WERI-Rb-1 (cell line): ENCODE results near the gene ARIH2.
A peak's percentile ranks its signal among the peaks of the same experiment; 100 is the strongest.
"Not testable (repeated sequence)": the region's sequence is repeated elsewhere in the genome, so short reads cannot be mapped to it uniquely, and the experiment has no call there.

Source experiments
- DNase-seq: peaks from one replicate; pipeline ENCODE4 v3.0.0-alpha.2; 2020
- H3K27ac ChIP-seq: fragments of 250-450 bp; sonication (Bioruptor Pico); 2 replicates; pipeline ENCODE4 v1.5.1; 2020; ENCODE audit warnings: mild to moderate bottlenecking, moderate library complexity
- H3K27me3 ChIP-seq: fragments of 250-450 bp; sonication (Bioruptor Pico); 2 replicates; pipeline ENCODE4 v1.5.1; 2021; ENCODE audit warnings: mild to moderate bottlenecking, low read depth, moderate library complexity; ENCODE audit not compliant: insufficient read depth, severe bottlenecking
- H3K36me3 ChIP-seq: fragments of 250-450 bp; sonication (Bioruptor Pico); 2 replicates; pipeline ENCODE4 v1.5.1; 2020; ENCODE audit warnings: mild to moderate bottlenecking, moderate library complexity
- H3K4me3 ChIP-seq: 2 replicates; pipeline ENCODE4 v1.5.1; 2011; ENCODE audit warnings: low read depth, mild to moderate bottlenecking, control low read depth, low read length
- H3K9me3 ChIP-seq: fragments of 250-450 bp; sonication (Bioruptor Pico); 2 replicates; pipeline ENCODE4 v1.5.1; 2021; ENCODE audit warnings: mild to moderate bottlenecking, moderate library complexity; ENCODE audit not compliant: severe bottlenecking
- TF ChIP-seq, protein P1 (sequence below): IDR thresholded peaks from 2 replicates; pipeline ENCODE4 v1.5.1; 2011; ENCODE audit warnings: low read depth, mild to moderate bottlenecking, control low read depth, inconsistent platforms, low read length

Gene ARIH2

DNA sequence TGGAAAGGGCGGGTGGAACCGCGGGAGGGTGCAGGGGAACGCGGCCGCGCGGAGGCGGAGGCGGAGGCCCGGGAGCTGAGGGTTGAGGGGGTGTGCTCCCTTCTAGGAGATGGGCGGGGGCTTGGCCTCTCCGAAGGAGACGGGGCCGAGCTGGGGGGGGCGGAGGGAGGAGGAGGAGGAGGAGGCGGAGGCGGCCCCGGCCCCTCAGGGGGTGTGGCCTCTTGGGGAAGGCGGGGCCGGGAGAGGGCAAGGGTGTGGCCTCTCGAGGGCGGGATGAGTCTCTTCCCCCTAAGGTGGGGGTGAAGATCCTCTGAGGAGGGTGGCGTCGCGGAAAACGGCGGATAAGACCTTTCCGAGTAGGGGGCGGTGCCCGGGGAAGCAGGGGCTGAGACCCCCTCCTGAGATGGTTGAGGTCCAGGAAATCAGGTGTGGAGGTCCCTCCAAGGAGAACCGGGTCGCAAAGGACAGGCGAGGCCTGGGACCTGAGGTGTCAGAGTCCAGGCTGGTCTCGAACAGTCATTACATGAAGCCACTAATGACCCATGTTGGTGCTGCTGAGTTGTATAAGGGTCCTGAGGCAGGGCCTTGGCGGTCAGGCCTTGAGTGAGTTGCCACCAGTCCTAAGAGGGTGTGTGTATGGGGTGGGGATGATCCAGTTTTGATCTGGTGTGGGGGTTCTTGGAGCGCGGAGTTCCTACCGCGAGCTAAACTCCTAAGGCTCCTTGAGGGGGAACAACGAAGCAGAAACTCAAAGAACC, 89.3 kb downstream of the ARIH2 start:
- Histone ChIP-seq H3K36me3 (peaks cover 39% of the 10 kb centered on the region), H3K27me3 (no peaks in the 10 kb centered on the region), H3K4me3 (peak overlapping the region; percentile 74), H3K9me3 (no peaks in the 10 kb centered on the region), H3K27ac (peak overlapping the region; percentile 97)
- peak; percentile 92 for DNase-seq
- TF ChIP-seq, protein P1, sequence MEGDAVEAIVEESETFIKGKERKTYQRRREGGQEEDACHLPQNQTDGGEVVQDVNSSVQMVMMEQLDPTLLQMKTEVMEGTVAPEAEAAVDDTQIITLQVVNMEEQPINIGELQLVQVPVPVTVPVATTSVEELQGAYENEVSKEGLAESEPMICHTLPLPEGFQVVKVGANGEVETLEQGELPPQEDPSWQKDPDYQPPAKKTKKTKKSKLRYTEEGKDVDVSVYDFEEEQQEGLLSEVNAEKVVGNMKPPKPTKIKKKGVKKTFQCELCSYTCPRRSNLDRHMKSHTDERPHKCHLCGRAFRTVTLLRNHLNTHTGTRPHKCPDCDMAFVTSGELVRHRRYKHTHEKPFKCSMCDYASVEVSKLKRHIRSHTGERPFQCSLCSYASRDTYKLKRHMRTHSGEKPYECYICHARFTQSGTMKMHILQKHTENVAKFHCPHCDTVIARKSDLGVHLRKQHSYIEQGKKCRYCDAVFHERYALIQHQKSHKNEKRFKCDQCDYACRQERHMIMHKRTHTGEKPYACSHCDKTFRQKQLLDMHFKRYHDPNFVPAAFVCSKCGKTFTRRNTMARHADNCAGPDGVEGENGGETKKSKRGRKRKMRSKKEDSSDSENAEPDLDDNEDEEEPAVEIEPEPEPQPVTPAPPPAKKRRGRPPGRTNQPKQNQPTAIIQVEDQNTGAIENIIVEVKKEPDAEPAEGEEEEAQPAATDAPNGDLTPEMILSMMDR, result no peak

DNA sequence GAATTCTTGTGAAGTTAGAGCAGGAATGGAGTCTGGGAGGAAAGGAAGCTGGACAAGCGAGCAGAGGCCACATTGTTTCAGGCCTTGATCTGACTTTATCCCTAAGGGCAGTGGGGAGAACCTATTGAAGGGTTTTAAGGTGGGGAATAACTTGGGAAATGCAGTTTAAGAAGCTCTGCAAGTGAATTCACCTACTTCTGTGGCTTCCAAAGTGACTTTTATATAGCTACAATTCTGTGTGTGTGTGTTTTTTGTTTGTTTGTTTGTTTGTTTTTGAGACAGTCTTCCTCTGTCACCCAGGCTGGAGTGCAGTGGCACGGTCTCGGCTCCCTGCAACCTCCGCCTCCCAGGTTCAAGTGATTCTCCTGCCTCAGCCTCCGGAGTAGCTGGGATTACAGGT, 90.0 kb downstream of the ARIH2 start:
- DNase-seq, H3K4me3 ChIP-seq, H3K27me3 ChIP-seq, H3K9me3 ChIP-seq: not testable (repeated sequence)
- H3K36me3 ChIP-seq, result peaks cover 46% of the 10 kb centered on the region
- peak overlapping the region; percentile 97; the same call in 1 of the 2 replicates for H3K27ac ChIP-seq

DNA sequence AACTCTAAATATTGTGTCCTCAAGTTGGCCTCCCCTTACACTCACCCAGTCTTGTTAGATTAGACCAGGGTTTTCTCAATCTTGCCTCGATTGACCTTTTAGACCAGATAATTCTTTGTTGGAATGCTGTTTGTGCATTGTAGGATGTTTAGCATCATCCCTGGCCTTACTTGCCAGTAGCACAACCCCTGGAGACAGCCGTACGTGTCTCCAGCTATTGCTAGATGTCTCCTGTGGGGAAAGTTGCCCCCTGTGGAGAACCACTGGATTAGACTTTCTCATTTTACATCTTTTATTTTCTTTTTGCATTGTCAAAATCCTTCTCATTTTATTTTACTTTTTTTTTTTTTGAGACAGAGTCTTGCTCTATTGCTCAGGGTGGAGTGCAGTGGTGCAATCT, 90.8 kb downstream of the ARIH2 start:
- DNase-seq, result no peak
- no peak overlapping the region for H3K27ac ChIP-seq

DNA sequence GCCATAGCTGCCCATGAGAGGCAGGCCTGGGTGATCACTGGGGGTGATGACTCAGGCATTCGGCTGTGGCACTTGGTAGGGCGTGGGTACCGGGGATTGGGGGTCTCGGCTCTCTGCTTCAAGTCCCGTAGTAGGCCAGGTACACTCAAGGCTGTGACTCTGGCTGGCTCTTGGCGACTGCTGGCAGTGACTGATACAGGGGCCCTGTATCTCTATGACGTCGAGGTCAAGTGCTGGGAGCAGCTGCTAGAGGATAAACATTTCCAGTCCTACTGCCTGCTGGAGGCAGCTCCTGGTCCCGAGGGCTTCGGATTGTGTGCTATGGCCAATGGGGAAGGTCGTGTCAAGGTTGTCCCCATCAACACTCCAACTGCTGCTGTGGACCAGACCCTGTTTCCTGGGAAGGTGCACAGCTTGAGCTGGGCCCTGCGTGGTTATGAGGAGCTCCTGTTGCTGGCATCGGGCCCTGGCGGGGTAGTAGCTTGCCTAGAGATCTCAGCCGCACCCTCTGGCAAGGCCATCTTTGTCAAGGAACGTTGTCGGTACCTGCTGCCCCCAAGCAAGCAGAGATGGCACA, 93.9 kb downstream of the ARIH2 start:
- Histone ChIP-seq H3K4me3 (no peak overlapping the region), H3K27ac (no peak overlapping the region), H3K9me3 (no peaks in the 10 kb centered on the region), H3K36me3 (peaks cover 71% of the 10 kb centered on the region), H3K27me3 (no peaks in the 10 kb centered on the region)
- TF ChIP-seq, protein P1, result no peak
- no peak for DNase-seq

More for the DNA sequence above, 90.8 kb downstream of the ARIH2 start:
- Histone ChIP-seq H3K36me3 (peaks cover 53% of the 10 kb centered on the region), H3K9me3 (no peaks in the 10 kb centered on the region), H3K4me3 (no peak overlapping the region), H3K27me3 (no peaks in the 10 kb centered on the region)
- TF ChIP-seq, protein P1, result no peak

DNA sequence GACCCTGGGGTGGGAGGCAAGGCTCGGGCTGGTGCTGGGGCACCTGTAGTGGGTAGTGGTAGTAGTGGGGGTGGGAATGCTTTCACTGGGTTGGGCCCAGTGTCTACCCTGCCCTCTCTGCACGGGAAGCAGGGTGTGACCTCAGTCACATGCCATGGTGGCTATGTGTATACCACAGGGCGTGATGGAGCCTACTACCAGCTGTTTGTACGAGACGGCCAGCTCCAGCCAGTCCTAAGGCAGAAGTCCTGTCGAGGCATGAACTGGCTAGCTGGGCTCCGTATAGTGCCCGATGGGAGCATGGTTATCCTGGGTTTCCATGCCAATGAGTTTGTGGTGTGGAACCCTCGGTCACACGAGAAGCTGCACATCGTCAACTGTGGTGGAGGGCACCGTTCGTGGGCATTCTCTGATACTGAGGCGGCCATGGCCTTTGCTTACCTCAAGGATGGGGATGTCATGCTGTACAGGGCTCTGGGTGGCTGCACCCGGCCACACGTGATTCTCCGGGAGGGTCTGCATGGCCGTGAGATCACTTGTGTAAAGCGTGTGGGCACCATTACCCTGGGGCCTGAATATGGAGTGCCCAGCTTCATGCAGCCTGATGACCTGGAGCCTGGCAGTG, 94.6 kb downstream of the ARIH2 start:
- H3K9me3 ChIP-seq, result no peaks in the 10 kb centered on the region
- H3K27ac ChIP-seq, result no peak overlapping the region
- DNase-seq, result no peak
- no peaks in the 10 kb centered on the region for H3K27me3 ChIP-seq
- peaks cover 69% of the 10 kb centered on the region for H3K36me3 ChIP-seq
- TF ChIP-seq, protein P1, result no peak
- no peak overlapping the region for H3K4me3 ChIP-seq

DNA sequence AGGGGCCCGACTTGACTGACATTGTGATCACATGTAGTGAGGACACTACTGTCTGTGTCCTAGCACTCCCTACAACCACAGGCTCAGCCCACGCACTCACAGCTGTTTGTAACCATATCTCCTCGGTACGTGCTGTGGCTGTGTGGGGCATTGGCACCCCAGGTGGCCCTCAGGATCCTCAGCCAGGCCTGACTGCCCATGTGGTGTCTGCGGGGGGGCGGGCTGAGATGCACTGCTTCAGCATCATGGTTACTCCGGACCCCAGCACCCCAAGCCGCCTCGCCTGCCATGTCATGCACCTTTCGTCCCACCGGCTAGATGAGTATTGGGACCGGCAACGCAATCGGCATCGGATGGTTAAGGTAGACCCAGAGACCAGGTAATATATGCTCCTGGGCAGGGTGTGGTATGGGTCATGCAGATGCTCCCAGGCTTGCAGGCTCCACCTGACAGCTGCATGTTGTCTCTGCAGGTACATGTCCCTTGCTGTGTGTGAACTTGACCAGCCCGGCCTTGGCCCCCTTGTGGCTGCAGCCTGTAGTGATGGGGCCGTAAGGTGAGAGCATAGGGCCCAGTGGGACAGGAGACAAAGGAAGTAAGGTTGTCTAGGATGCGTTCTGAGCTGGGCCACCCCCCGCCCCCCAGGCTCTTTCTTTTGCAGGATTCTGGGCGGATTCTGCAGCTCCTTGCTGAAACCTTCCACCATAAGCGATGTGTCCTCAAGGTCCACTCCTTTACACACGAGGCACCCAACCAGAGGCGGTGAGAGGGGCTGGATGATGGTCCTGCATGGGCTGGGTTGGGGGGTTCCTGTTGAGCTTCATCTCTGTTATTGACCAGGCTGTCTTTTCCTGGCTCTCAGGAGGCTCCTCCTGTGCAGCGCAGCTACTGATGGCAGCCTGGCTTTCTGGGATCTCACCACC, 95.4 kb downstream of the ARIH2 start:
- no peaks in the 10 kb centered on the region for H3K27me3 ChIP-seq
- no peak overlapping the region for H3K27ac ChIP-seq
- peaks cover 62% of the 10 kb centered on the region for H3K36me3 ChIP-seq
- H3K9me3 ChIP-seq, result no peaks in the 10 kb centered on the region
- no peak overlapping the region for H3K4me3 ChIP-seq
- peak; percentile 77 for DNase-seq
- TF ChIP-seq, protein P1, result peak; percentile 83
